Ascending aorta (tissue), 2 donors: Measurements from ENCODE around the gene ADD1. TPM values are rescaled to one million over a fixed set of nuclear protein-coding genes. Genes with fewer than 3 reads are reported as not detected.

ENCODE experiments used
- DNase-seq, 2 donors: peaks; one replicate each; pipeline ENCODE4 v3.0.0-alpha.2; 2019; ENCODE audit warnings: low spot score in 2 of 2
- H3K27ac ChIP-seq, 2 donors: fragments of 200-600 bp; sonication (generic); one replicate each; pipeline ENCODE4 v1.5.1; 2016 to 2017; ENCODE audit warnings: mild to moderate bottlenecking in 1 of 2
- H3K27me3 ChIP-seq: fragments of 200-600 bp; sonication (generic); one replicate; pipeline ENCODE4 v1.5.1; 2017
- H3K36me3 ChIP-seq, 2 donors: fragments of 200-600 bp; sonication (generic); one replicate each; pipeline ENCODE4 v1.5.1; 2016
- H3K4me1 ChIP-seq, 2 donors: fragments of 200-600 bp; sonication (generic); one replicate each; pipeline ENCODE4 v1.5.1; 2016 to 2017; ENCODE audit warnings: mild to moderate bottlenecking in 1 of 2
- H3K4me3 ChIP-seq, 2 donors: fragments of 200-600 bp; sonication (generic); one replicate each; pipeline ENCODE4 v1.5.1; 2016 to 2017; ENCODE audit warnings: mild to moderate bottlenecking in 1 of 2
- H3K9me3 ChIP-seq, 2 donors: fragments of 200-600 bp; sonication (generic); one replicate each; pipeline ENCODE4 v1.5.1; 2016
- intact Hi-C: fragments of 100-400 bp; cut with DNase I; formaldehyde crosslinking; loops from one replicate; pipeline ENCODE4 v1.15.1; 2023
- total RNA-seq: library from RNA; depleted of rRNA; stranded (reverse); fragments of >200 nt; gene quantifications from one replicate; pipeline ENCODE4 v1.1.0, GENCODE V29; 2016
- TF ChIP-seq, protein P1 (sequence below), 3 experiments: fragments of 200-600 bp in 2 of 3; fragments of 450-650 bp in 1 of 3; sonication (generic) in 2 of 3; IDR thresholded peaks; one replicate each; pipeline ENCODE4 v1.5.1; 2016 to 2019; ENCODE audit warnings: antibody characterized with exemption in 3 of 3, mild to moderate bottlenecking in 1 of 3, moderate library complexity in 1 of 3

ADD1 gene
- total RNA-seq, 1 donor from 2014 or later = 261 TPM

DNA sequence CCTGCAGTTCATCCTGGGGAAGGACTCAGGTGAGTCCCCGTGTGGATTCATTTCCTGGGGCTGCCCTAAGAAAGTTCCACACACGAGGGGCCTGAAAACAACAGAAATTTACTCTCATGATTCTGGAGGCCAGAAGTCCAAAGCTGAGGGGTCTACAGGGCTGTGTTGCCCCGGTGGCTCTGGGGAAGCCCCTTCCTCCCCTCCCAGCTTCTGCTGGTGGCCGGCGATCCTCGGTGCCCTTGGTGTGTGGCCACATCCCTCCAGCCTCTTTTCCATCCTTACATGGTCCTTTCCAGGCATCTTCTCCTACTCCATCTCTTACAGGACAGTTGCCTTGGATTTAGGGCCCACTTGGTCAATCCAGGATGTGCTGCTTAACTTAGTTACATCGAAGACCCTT lies 35.6 kb upstream of the ADD1 start:
- H3K27ac ChIP-seq = no peak overlapping the region

DNA sequence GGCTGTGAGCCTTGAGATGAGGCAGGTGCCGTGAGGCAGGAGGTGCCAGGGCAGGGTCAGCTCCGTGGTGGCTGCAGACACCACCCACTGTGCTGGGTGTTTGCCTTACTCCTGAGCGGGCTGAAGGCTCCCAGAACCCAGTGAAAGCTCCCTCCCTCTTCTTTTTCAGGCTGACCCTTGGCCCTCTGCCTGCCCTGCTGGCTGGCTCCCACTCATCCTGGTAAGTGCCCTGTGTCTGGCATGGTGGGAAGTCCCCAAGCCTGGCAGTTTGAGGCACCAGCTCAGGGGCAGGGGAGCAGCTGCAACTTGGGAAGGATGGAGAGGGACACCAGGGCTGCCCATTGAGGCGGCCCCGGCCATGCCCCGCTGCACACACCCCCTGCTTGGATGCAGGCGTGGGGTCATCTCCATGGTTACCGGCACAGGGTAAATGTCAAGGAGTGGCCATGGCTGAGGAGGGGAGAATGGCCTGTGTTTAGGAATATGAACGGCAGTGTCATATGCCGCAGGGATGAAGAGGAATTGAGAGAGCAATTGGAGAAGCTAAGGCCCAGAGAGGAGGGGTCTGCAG lies 33.9 kb upstream of the ADD1 start:
- H3K36me3 ChIP-seq = no peaks in the 10 kb centered on the region
- DNase-seq = no peak
- H3K4me1 ChIP-seq = peaks cover 4 to 8% of the 10 kb centered on the region in 2 donors
- TF ChIP-seq, protein P1, sequence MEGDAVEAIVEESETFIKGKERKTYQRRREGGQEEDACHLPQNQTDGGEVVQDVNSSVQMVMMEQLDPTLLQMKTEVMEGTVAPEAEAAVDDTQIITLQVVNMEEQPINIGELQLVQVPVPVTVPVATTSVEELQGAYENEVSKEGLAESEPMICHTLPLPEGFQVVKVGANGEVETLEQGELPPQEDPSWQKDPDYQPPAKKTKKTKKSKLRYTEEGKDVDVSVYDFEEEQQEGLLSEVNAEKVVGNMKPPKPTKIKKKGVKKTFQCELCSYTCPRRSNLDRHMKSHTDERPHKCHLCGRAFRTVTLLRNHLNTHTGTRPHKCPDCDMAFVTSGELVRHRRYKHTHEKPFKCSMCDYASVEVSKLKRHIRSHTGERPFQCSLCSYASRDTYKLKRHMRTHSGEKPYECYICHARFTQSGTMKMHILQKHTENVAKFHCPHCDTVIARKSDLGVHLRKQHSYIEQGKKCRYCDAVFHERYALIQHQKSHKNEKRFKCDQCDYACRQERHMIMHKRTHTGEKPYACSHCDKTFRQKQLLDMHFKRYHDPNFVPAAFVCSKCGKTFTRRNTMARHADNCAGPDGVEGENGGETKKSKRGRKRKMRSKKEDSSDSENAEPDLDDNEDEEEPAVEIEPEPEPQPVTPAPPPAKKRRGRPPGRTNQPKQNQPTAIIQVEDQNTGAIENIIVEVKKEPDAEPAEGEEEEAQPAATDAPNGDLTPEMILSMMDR (IDR thresholded peaks at IDR 0.05) = no peak
- H3K27me3 ChIP-seq = no peaks in the 10 kb centered on the region
- H3K27ac ChIP-seq = no peak overlapping the region
- intact Hi-C loops = no loop called here
- H3K4me3 ChIP-seq = no peak overlapping the region
- no peaks in the 10 kb centered on the region for H3K9me3 ChIP-seq

More for the DNA sequence above, 35.6 kb upstream of the ADD1 start:
- Histone ChIP-seq H3K4me1 (peaks cover 4 to 8% of the 10 kb centered on the region in 2 donors), H3K36me3 (no peaks in the 10 kb centered on the region), H3K4me3 (no peak overlapping the region), H3K9me3 (no peaks in the 10 kb centered on the region), H3K27me3 (no peaks in the 10 kb centered on the region)
- no peak for DNase-seq
- TF ChIP-seq, protein P1 (IDR thresholded peaks at IDR 0.05) = no peak
- intact Hi-C loops = no loop called here

DNA sequence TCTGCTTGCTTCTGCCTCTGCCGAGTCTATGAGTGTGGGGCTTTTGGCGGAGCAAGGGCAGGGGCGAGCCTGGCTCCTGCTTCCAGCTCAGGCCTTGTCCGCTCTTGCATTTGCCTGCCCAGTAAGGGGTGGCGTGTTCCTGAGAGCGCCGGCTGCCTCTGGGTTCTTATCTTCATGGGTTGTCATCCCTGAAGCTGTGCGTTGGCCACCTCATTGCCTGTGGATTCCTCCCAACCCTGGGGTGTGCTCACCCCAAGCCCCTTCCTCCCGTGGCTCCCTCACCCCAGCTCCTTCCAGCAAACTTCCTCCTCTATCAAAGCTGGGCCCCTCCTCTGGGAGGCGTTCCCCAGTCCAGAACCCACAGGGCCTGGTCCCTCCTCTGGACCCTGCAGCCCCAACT lies 33.3 kb upstream of the ADD1 start:
- intact Hi-C loops = no loop called here
- DNase-seq = no peak

DNA sequence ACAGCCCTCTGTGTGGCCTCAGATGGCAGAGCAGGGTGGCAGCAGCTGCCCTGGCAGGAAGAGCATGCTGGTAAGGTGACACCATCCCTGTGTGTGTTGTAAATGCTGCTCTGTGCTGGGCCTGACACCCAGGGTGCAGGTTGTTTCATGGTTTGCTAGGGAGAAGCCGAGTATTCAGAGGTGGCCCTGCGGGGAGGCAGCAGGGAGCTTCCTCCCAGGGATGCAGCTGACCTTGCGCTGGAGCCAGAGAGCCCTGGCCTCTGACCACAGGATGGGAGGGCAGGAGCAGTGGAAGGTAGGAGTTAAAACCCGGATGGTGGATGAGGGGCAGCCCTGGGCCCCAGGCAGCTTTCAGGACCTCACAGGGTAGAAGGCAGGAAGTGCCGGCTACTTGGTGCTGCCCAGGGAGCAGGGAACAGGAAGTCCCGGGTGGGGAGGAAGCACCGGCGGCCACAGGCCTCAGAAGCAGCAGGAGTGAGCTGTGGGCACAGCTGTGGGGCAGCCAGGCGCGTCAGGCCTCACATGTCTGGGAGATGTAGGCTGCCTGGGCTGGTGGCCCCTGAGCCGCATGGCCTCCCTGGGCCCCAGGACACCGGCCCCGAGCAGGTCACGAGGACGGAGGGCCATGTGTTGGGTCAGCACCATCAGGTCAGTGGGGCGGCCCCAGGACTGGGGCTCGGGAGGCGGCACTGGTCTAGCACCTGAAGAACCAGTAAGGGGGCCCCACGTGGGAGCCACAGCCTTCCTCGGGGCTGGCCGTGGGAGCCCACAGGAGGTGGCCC lies 31.6 kb upstream of the ADD1 start:
- Histone ChIP-seq H3K27me3 (no peaks in the 10 kb centered on the region), H3K27ac (peak overlapping the region; percentile 40 to 72), H3K9me3 (peaks cover 0 to 9% of the 10 kb centered on the region in 2 donors), H3K4me1 (no peaks in the 10 kb centered on the region), H3K36me3 (no peaks in the 10 kb centered on the region), H3K4me3 (peak overlapping the region; percentile 21 to 49)
- intact Hi-C loops = no loop called here
- TF ChIP-seq, protein P1 (IDR thresholded peaks at IDR 0.05) = no peak
- peak; percentile 57 to 86 for DNase-seq

More for the DNA sequence above, 33.3 kb upstream of the ADD1 start:
- H3K27ac ChIP-seq = peak overlapping the region in 1 of 2 donors; percentile 14
- H3K9me3 ChIP-seq = no peaks in the 10 kb centered on the region
- H3K4me3 ChIP-seq = no peak overlapping the region
- peaks cover 4 to 8% of the 10 kb centered on the region in 2 donors for H3K4me1 ChIP-seq
- no peaks in the 10 kb centered on the region for H3K36me3 ChIP-seq
- TF ChIP-seq, protein P1 (IDR thresholded peaks at IDR 0.05) = no peak
- no peaks in the 10 kb centered on the region for H3K27me3 ChIP-seq

DNA sequence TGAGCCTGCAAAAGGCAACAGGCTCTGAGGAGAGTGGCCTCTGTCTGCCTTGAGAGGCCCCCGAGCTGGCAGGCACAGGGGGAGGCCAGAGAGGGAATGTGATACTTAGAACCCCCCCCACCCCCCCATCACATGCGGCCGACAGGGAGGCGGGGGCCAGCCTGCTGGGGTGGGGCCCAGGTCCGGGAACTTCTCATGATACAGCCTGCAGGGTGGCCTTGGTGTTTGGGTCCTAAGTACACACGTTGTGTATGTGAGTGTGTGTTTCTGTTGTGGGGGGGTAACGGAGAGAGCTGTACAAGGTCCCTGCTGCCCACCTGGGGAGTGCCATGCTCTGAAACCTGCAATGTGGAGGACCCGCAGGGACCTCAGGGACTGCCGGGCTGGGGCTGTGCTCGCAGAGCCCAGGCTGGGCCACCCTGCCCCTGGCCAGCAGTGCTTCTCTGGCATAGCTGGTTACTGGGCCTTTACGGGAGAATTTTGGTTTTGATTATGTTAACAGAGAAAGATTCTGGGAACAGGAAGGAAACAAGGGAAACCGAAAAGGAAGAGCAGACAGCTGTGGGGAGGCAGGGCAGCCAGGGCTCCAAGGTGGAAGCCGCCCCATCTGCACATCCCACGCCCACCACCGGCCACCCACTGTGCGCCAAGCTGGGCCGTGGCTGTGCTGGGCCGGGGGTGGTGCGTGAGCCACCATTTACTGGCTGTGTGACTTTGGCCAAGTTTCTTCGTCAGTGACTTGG lies 30.9 kb upstream of the ADD1 start:
- intact Hi-C loops = no loop called here
- peak overlapping the region; percentile 21 to 49 for H3K4me3 ChIP-seq

More for the DNA sequence above, 30.9 kb upstream of the ADD1 start:
- Histone ChIP-seq H3K36me3 (no peaks in the 10 kb centered on the region), H3K27ac (peak overlapping the region; percentile 40 to 72), H3K9me3 (peaks cover 0 to 9% of the 10 kb centered on the region in 2 donors), H3K27me3 (no peaks in the 10 kb centered on the region), H3K4me1 (peaks cover 3 to 4% of the 10 kb centered on the region in 2 donors)
- TF ChIP-seq, protein P1 (IDR thresholded peaks at IDR 0.05) = no peak
- DNase-seq = no peak
